AG08395 (cell line): ENCODE measurements around the gene ACSF3.

Source experiments
- DNase-seq: peaks from one replicate; pipeline ENCODE4 v3.0.0; 2012; ENCODE audit warnings: mixed read lengths, low spot score

ACSF3 gene

DNA sequence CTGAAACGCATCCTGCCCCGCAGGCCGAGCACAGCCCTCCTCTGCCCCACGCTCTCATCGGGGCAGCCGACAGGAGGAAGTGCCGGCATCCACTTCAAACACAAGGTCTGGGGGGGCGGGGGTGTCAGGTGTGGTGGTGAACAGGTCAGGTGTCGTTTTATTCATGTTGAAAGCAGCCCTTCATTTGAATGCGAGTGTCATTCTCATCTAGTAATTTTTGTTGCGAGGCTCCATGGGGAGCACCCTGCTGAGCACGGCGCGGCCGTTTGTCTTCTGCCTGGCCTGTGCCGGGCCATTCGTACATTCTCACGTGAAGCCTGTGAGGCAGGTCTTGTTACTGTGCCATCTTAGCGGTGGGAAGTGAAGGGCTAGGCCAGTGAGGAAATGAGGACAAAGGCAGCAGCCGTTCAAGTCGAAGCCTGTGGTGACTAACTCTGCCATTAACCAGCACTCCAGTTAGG lies 1.9 kb downstream of the ACSF3 start:
- no peak for DNase-seq

DNA sequence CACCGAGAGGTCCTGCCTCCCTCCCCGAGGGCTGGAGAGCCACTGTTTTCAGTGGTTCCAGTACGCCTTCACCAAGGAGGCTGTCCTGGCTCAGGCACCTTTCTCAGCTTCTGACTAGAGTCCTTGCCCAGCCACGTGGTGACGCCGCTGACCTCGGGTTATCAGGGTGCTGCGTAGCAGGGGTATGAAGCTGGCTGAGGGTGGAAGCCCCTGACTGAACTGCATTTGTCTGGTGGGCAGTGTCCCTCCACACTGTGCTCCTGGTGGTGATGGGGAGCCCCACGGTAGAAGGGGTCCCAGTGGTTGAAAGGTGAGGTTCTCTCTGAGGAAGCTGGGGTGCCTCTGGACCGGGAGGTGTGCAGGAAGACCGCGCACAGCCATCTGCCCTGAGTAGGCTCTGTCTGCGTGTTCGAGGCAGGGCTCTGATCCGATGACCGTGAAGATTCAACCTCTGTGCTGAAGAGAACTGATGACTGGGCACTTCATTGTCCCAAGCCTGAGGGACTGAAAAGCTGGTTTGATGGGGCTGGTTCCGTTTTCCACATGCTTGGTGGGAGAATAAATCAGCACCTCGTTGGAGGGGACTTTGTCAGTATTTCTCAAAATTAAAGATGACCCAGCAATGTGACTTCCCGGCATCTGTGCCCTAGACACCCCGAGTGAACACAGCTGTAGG lies 2.5 kb downstream of the ACSF3 start:
- DNase-seq: no peak

DNA sequence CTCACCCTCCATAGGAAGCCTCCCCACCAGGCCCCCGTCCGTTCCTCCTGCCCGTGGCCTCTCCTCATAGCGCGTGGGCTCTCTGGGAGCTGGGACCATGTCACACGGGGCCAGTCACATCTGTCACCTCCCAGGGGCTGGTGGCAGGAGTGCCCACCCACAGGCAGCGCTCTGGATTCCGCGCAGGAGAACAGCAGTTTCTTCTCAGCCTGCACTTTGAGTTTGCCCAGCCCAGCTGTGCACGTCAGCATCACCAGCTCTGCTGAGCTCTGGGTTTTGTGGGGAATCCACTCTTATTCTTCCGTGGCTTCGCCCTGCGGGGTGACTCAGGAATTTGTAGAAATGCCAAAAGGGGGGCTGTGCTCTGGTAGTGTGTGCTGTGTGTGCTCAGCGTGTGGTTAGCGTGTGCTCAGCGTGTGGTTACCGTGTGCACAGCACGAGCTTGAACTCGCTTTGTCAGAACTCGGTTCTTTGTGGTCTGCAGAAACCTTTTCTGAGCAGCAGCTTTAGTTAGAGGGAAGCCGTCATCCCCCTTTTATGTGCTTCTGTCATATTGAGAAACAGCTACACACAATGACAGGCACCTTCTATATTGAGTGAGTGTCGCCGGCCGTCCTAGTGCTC lies 3.2 kb downstream of the ACSF3 start:
- no peak for DNase-seq

DNA sequence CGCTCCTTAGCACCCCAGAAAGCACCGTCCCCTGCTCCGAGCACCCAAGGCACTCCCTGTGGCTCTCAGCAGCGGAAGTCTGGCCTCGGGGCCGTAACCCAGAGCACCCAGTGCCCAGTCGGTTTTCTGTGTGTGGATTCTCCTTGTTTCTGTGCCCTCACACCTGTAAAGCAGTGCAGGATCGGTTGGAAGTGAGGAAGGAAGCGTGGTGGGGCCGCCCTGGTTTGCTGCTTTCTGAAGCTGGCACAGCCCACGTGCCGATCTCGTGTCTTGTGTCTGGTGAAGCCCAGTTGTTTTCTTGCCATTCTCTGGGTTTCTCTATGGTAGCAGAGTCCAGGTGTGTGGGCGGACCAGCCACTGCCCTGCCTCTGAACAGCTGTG lies 3.7 kb downstream of the ACSF3 start:
- no peak for DNase-seq

DNA sequence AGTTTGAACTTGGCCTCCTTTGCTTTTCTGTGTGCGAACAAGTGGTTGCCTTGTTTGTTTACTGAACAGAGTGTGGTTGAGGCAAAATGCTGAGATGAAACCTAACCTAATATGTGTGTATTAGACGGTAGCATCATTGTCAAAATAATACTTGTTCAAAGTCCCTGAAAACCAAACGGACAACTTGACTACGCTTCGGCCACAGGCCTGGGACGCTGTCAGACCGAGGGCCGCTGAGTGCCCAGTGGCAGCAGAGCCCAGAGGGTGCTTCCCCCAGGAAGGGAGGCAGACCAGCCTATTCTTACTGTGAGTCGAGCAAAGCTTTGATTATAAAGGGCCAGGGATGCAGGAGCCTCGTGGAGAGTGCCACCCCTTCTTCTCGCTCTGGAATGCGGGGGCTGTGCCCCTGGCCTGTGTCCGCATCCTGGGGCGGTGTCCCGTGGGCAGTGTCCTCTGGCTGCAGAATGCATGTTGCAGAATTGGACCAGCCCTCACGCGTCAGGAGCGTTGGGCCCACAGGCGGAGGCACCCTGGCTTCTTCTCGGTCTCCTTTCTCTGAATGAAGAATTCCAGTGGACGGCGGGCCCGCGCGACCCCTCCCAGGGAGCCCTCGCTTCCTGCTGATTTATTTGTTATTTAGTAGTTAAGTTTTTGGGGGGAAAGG lies 5.2 kb downstream of the ACSF3 start:
- DNase-seq: no peak

DNA sequence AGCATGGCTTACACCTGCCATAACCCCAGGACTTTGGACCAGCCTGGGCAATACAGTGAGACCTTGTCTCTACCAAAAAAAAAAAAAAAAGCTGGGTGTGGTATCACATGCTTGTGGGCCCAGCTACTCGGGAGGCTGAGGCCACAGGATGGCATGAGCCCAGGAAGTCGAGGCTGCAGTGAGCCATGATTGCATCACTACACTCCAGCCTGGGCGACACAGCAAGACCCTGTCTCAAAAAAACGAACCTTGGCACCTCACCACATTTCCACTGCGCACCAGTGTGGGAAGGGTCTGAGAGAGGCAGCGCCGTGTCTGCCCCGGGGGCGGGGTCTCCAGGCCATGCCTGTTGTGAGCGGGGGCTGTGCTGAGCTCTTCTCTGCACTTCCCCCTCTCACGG lies 6.3 kb downstream of the ACSF3 start:
- no peak for DNase-seq

DNA sequence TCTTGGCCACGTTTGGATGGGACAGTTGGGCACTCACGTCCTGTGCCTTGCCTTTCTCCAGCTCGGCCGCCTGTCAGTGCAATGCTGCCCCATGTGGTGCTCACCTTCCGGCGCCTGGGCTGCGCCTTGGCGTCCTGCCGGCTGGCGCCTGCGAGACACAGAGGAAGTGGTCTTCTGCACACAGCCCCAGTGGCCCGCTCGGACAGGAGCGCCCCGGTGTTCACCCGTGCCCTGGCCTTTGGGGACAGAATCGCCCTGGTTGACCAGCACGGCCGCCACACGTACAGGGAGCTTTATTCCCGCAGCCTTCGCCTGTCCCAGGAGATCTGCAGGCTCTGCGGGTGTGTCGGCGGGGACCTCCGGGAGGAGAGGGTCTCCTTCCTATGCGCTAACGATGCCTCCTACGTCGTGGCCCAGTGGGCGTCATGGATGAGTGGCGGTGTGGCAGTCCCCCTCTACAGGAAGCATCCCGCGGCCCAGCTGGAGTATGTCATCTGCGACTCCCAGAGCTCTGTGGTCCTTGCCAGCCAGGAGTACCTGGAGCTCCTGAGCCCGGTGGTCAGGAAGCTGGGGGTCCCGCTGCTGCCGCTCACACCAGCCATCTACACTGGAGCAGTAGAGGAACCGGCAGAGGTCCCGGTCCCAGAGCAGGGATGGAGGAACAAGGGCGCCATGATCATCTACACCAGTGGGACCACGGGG lies 7.1 kb downstream of the ACSF3 start:
- no peak for DNase-seq

DNA sequence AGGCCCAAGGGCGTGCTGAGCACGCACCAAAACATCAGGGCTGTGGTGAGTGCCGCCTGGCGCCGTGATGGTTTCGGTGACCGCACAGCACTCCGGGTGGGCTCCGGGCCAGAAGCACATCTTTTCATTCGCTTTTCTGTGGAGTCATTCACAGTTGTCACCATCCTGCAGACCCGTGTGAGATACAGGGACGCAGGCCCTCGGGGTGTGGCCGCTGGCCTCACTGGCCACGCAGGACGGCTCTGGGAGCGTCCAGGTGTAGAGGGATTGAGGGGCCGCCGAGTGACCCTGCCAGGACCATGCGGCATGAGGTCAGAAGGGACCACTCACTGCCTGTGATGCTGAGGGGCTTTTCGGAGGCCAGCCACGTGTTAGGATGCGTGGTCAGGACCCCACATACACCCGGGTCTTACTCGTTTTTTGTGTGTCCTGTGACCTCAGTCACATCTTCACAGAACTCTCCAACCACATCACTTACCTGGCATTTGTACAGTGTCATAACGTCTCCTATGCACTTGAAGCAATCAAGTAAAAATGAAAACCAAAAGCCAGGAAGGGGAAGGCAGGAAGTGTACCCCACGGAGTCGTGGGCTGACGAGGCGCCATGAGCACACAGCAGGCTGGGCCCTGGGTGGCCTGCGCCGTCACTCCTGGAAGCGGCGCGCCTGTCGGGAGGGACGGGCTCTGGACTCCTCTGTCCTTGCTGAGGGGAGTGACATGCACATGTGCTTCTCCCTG lies 7.8 kb downstream of the ACSF3 start:
- DNase-seq: no peak

DNA sequence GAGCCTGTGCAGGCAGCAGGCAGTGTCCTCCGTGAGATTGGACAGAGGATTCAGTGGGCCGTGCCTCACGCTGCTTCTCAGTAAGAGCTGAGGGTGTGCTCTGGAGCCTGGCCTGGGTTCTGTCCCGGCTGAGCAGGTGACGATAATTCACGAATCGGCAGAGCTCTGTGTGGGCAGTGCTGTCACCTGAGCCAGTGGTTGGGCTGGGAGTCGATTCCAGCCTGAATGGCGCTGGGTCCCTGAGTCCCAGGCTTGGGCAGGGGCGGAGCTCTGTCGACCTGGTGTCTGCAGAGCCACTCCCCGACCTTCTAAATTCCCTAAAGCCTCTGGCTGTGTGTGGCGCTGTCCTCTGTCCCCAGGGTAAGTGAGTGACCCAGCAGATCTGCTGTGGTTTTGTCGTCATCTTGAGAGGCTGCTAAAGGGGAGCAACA lies 8.4 kb downstream of the ACSF3 start:
- no peak for DNase-seq

DNA sequence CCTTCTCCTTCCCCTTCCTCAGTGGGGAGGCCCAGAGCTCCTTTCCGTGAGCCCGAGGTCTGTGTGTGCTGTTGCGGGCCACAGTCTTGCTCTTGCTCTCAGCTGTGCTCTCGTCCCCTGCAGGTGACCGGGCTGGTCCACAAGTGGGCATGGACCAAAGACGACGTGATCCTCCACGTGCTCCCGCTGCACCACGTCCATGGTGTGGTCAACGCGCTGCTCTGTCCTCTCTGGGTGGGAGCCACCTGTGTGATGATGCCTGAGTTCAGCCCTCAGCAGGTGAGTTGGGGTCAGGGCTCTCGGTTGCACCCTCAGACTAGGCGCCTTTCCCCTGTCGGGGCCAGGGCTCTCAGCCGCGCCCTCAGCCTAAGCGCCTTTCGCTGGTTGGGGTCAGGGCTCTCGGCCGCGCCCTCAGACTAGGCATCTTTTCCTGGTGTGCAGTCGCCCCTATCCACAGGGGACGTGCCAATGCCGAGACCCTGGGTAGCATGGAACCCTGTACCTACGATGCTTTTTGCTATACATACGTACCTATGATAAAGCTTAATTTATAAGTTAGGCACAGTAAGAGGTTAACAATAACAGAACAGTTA lies 8.9 kb downstream of the ACSF3 start:
- no peak for DNase-seq

DNA sequence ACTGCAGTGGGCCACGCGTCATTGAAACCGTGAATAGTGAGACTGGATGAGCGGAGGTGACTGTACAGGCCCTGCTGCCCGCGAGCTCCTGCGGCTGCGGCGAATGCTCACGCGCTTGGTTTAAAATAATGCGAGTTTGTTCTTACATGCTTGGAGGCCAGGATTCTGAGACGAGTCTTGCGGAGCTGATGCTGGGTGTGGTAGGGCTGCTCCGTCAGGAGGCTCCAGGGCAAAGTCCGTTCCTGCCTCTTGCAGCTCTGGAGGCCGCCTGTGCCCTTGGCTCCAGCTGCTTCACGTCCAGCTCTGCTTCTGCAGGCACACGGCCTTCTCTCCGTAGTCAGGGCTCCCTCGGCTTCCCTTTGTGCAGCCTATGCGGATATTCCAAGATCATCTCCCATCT lies 9.5 kb downstream of the ACSF3 start:
- DNase-seq: no peak

DNA sequence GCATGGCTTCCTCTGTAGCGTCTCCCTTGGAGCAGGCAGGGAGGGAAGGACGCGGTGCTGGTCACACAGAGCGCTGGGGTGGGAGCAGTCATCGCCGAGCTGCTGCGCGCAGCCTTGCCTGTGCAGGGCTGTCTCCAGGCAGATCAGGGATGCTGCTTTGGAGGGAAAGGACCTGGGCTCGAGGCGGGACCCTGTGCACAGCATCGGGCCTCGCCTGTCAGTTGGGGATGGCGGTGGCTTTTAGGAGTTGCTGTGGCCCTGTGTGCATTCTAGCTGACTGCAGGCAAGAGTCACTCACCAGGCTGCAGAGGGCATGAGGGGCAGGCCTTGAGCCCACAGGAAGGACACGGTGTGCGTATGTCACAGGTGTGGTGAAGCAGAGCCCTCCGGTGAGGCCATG lies 10.1 kb downstream of the ACSF3 start:
- DNase-seq: no peak

DNA sequence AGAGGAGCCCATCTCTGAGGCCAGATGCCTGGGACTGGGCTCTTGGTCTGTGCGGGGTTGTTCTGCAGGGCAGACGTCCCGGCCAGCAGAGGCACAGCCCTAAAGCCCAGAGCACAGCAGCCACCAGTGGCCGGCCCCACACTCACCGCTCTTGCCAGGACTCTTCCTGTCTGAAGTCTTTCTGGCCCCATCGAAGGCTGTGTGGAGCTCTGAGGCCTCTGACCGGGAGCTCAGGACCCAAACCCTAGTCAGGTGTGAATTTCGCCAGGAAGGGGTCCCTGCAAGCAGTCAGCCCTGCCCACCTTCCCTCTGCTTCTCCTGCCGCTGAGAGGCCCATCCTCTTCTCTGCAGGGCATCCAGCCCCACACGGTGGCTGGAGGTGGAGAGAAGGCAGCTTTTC lies 10.7 kb downstream of the ACSF3 start:
- no peak for DNase-seq

DNA sequence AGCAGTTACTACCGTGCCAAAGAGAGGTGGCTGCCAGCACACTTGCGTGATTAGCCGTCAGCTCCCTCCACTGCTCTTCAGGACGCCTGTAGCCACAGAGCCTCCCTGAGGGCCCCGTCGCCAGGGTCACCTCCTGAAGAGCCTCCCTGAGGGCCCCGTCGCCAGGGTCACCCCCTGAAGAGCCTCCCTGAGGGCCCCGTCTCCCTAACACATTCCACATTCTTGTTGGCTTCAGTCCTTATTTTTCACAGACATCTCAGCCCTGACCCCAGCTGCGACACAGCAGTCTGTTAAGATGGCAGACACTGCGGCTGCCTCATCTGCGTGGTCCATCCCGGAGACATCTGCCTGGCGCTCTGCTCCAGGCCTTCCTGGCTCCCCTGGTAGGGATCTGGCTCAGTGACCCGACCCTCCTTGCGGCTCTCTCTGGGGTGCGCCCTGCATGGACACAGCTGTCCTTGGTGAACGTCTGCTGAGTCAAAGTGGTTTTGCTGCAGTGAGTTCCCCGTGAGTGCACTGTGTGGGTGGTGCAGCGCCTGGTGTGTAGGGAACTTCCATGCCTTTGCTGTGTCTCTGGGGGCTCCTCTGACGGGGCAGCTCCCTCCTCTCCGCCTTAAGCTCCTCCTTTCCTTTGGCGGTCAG lies 11.4 kb downstream of the ACSF3 start:
- no peak for DNase-seq

DNA sequence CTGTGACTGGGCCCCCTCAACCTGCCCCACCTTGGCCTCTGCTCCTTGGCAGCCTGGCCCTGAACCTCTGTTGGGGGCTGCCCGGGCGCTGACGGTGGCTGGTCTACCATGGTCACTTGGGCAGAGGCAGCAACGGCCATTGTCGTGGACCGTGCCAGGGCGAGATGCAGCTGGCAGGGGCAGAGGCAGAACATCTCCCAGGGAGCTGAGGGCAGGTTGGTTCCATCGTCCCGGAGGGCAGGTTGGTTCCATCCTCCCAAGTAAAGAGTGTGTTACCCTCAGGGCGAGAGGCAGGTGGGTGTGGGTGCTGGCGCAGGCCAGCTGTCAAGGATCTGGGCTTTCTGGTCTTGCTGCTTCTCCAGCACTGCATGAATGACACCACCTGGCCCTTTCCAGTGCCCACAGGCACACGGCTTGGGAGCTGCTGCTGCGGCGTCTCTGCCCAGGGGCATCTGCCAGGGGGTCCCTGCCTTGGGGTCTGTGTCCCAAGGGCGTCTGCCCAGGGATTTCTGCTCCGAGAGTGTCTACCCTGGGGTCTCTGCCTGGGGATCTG lies 12.0 kb downstream of the ACSF3 start:
- DNase-seq: no peak

DNA sequence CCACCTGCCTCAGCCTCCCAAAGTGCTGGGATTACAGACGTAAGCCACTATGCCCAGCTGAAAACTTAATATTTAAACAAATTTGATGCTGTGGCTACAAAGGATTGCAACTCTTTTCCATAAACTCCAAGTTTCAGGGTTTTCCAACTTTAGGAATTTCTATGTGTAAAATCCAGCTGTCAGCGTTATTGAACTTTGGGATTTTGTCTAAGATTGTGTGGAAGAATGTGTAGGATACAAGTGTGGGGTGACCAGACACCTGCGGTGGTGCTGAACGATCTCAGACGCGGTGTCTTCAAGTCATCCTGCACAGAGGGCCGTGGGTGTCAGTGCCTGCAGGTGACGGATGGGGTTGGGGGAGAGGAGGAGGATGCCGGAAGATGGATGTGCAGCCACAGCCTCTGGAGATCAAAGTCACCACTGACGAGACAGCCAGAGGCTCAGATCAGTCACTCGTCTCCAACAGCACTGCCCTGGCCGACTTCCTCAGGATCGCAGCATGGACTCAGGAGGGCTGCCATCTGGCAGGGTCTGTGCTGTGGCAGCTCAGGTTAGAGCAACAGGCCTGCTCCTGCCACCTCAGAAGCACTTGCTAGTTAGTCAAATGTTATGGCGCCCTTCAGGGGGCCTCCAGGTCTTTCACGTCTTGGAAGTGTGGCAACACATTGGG lies 13.0 kb downstream of the ACSF3 start:
- DNase-seq: no peak

DNA sequence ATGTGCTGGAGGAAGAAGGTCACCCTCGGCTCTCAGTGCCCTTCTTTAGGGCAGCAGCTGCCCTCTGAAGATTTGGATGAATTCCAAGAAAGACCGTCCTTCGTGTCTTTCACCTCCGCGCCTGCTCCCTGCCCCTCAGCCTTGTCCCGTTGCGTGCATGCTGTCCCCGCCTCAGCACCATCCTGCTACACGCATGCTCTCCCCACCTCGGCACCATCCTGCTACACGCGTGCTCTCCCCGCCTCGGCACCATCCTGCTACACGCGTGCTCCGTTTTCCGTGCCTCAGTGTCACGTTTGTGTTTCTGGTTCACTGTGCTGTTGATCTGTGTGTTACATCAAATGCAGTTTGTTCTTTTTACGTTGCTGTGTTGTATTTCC lies 13.5 kb downstream of the ACSF3 start:
- no peak for DNase-seq

DNA sequence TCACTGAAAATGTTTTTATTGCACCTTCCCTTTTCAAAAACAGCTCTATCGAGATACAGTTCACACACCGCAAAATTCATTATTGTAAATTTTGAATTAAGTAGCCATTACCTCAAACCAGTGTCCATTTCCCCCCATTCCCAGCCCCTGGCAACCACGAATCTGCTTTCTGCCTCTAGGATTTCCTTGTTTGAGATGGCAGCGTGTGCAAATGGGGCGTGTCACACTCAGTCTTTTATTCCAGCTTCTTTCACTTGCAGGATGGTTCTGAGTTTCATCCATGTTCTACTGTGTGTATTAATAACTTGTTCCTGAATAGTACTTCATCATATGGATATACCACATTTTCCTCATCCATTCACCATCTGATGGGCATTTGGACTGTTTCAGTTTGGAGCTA lies 14.8 kb downstream of the ACSF3 start:
- DNase-seq: no peak

DNA sequence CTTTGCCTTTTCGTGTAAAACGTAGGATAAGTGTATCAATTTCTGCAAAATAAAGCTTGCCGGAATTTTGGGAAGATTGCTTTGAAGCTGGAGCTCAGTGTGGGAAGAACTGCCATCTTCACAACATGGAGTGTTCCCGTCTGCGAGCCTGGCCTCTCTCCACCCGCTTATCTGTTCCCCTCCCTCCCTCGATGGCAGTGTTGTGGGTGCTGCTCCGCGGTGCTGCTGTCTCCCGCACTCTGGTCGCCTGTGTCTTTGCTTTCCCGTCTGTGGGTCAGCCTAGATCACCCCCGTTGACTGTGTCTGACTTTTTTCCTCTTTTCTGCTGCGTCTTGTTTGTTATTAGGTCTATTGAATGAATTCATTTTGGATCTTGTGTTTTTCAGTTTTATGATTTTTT lies 17.0 kb downstream of the ACSF3 start:
- no peak for DNase-seq

DNA sequence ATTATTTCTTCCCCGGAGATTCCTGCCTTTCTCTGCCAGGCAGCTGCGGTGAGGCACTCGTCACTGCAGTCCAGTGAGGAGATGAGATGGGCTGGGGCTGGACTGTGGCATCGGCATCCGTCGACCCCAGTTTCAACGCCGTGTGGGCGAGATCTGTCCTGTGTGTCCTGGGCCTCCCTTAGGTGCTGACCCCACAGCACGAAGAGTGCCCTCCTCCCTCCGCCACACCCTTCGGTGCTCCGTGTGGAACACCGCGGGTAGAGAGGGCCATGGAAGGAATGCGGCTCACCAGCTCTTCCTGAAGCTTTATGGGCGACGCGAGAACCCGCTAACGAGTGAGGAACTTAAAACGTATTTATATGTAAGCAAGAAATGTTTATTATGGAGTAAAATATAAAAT lies 17.6 kb downstream of the ACSF3 start:
- no peak for DNase-seq
